NCI-H146 (cell line): Measurements from ENCODE around the gene KIF1A.

ENCODE experiments used
- DNase-seq: peaks from one replicate; lab custom pipeline; 2025; lab: John Stamatoyannopoulos, UW

The KIF1A gene

GRCh38 chr2:240719676-240720545 is 100.1 kb downstream of the KIF1A start:
- no peak for DNase-seq

DNA sequence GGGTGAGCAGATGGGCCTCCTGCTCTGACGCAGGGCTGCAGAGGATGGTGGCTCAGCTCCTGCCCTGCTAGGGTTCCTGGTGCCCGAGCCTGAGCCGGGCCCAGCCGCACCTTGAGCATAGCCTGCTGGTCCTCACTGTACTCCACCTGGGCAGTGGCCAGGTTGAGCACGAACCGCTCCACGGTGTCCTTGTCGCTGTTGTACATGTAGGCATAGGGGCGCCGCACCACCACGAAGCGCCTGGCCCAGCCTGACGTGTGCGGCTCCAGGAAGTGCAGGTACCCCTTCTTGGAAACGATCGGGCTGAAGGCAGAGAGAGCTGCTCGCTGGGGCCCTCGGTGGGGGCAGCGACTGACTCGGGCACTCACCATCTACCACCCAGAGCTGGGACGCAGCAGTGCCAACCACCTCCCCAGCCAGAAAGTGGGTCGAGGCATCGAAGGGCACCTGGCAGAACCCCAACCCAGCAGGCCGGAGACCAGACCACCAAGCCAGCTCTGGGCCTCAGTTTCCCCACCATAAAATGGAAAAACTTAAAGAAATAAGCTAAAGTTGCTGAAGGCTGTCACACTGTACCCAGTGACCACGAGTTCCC is 101.0 kb downstream of the KIF1A start:
- no peak for DNase-seq

DNA sequence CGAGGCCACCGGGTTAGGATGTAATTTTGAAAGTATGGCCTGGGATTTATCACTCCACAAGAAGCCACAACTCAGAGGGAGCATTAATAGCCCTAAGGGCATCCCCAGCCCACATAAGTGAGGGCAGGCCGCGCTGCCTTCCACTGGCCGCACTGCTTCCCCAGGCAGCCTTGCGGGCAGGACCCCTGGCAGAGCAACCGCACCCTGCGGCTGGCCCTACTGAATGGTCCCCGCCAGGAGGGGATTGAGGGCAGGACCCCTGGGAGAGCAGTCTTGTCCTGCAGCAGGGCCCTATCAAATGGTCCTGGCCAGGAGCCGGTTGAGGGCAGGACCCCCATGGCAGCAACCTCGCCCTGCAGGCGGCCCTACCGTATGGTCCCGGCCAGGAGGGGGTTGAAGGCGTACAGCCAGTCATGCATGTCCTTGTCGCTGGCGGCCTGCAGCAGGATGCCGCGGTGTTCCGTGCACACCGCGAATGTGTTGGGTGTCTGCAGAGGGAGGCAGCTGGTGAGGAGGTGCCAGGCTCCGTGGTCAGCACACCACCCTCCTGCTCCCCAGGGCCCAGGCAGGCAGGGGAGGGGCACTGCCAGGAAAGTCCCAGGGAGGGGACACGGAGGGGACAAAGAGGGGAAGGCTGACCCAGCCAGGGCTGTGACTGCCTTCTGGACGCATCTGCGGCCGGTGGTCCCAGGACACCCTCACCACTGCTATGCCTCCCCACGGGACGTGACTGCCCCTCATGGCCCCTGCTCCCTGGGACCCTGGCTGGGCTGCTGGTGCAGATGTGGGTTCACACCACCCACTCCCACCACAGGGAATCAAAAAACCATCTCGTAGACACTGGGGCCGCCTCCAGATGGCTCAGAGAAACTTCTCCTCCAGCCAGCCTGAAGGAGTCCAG is 102.1 kb downstream of the KIF1A start:
- DNase-seq, result no peak

DNA sequence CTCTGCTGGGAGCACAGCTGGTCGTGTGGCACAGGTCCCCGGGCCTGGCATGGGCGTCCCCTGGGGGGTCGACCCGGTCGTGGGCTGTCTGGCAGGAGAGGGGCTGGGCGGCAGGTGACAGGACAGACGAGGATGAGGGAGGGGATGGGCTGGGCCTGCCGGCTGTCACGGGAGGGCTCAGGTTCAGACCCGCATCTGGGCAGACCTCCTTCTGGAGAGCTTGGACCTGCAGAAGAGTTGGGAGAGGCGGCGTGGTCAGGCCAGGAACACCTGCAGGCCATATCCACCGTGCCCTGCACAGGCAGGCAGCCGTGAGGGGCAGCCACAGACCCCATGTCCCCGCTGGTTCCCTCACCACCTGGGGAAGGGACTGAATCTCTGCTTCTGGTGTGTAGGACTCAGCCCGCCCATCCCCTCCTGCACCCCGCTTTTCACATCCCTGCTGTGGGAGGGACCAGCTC is 102.8 kb downstream of the KIF1A start:
- no peak for DNase-seq

- DNase-seq, result no peak
These were observed 103.8 kb downstream of the KIF1A start for GRCh38 chr2:240716130-240716798.

GRCh38 chr2:240714747-240715725 is 105.0 kb downstream of the KIF1A start:
- DNase-seq, result no peak

- no peak for DNase-seq
These were observed 105.9 kb downstream of the KIF1A start for GRCh38 chr2:240713928-240714746.

DNA sequence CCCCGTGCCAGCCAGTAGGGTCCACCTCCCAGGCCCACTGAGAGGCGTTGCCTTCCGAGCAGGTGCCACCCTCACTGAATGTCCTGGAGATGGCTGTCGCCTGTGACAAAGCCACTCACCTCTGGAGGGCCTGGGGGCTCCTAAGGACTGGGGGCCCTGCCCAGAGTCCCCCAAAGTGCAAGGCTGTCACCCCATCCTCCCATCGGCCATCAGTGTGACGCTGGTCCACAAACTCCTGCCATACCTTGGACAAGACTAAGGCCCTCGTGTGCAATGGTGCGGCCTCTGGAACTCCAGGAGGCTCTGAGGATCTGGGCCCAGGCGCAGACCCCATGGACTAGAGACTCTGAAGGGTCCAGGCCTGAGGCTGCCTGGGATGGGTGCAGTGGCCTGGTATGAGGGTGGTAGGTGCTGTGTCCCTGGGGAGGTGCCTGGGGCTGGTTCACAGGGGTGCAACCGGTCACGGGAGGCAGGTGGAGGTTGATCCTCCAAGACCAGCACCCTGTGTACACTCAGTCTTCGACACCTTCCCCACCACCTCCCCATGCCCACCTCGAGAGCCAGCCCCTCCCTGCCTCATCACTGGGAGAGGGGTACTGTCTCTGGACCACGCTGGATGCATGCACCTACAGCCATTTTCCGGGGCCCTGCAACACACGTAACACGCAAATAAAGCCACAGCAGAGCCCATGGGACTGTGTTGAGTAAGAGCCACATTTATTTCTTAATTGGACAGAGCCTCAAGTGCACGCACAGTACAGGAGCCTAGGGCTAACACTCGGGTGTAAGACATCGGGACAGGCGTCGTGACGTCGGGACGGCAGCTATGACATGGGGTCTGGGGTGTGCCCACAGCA is 106.7 kb downstream of the KIF1A start:
- DNase-seq, result no peak

- DNase-seq, result no peak
These were observed 107.9 kb downstream of the KIF1A start for GRCh38 chr2:240712121-240712520.

- no peak for DNase-seq
These were observed 108.3 kb downstream of the KIF1A start for GRCh38 chr2:240711701-240712100.

- no peak for DNase-seq
These were observed 108.7 kb downstream of the KIF1A start for GRCh38 chr2:240711296-240711695.

DNA sequence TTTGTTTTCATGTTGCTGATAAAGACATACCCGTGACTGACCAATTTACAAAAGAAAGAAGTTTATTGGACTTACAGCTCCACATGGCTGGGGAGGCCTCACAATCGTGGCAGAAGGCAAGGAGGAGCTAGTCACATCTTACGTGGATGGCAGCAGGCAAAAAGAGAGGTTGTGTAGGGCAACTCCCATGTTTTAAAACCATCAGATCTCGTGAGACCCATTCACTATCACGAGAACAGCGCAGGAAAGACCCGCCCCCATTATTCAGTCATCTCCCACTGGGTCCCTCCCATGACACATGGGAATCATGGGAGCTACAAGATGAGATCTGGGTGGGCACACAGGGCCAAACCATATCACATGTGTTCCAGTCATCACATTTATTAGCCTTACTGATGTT is 111.6 kb downstream of the KIF1A start:
- no peak for DNase-seq

DNA sequence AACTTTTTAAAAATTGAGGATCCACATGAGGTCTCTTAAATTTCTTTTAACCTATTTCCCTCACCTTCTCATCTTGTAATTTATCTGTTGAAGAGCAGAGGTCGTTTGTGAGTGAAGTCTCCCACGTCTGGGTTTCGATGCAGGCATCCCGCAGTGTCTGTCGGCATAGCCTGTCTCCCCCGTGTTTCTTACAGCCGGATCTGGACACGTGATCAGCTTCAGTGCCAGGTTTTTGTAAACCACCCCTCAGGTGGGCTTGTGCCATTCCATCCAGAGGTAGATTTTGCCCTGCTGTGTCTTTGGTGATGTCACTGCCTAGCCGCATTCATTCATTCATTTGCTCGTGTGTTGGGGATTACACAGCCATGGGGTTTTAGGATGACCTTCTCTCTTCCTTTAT is 112.2 kb downstream of the KIF1A start:
- DNase-seq, result no peak

- DNase-seq, result no peak
These were observed 112.8 kb downstream of the KIF1A start for GRCh38 chr2:240707043-240707756.

DNA sequence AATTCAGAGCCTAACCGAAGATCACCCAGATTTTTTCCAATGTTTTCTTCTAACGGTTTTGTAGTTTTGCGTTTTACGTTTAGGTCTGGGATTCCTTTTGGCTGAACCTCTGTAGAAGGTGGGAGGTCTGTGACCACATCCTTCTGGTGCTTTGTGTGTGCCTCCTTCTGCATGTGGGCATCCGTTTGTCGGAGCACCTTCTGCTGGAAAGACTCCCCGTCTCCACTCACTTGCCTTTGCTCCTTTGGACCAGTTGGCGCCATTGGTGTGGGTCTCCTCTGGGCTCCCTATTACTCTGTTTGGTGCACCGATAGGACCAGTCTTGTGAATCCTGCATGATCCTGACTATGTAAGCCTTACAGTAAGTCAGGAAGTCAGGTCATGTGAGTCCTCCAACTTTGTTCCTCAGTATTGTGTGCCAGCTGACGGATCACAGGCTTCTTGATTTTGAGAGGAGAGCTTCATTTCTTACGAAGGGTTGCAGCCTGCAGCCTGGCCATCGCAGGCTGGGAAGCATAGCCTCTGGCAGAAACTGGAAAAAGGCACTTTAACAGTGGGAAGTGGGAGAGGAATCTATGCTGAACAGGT is 114.7 kb downstream of the KIF1A start:
- DNase-seq, result no peak

DNA sequence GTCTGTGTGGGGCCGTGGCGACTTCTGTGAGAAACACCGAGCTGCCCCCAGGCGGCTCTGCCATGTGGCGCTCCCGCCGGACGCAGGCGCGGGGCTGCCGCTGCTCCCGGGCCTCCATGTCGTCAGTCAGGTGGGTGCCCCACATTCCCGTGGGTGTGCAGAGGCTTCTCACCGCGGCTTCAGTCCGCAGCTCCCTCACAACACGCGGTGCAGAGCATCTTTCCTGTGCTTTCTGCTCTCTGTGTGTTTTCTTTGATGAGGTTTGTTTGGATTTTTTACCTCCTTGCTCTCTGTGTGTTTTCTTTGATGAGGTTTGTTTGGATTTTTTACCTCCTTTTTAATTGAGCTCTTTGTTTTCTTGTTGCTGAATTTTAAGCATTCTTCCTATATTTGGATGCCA is 115.4 kb downstream of the KIF1A start:
- no peak for DNase-seq

DNA sequence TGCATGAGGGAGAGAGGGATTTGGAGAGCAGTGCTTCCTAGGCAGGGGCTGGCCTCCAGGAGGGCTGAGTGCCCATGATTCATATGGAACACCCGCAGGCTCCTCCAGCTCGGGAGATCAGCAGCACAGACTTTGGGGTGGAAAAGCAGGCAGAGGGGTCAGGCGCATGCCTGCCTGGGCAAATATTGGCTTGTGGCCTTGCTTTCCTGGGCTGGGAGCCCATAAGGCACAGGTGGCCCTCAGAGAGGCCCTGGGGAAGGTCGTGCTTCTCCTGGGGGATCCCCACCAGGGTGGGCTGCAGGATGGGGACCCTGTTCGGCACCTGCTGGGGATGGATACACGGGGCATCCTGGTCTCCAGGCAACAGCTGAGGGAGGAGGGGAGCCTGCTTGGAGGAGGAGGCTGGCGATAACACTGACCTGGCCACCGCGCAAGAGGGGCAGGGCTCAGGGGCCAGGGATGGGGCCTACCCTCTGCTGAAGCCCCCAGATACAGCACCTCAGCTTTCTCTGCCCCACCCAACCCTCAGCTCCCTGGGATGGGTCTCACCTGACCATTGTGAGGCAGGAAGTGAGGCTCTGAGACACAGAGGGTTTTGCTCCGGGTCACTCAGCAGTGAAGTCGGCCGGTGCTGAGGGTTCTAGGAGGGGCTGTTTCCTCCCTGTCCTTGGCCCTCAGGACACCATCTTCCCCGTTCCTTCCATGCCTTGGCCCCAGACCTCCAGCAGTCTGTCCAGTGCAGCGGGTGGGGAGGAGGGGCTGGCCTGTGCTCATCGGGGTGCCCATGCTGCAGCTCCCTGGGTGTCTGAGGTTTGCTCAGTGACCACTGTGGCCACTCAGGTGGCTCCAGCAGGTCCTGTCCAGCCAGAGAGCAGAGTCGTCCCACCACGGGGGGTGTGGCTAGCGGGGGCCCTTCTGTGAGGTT is 116.3 kb downstream of the KIF1A start:
- DNase-seq, result no peak
